ENCODE data around the gene LMX1B.

Gene LMX1B

GRCh38 chr9:126619361-126620135 is 5.8 kb downstream of the LMX1B start:
- no peak overlapping the region for H3K27ac ChIP-seq
- no peak for TF ChIP-seq ZFX (IDR thresholded peaks at IDR 0.05)
- TF ChIP-seq CTCF (conservative IDR thresholded peaks at IDR 0.05): no peak

DNA sequence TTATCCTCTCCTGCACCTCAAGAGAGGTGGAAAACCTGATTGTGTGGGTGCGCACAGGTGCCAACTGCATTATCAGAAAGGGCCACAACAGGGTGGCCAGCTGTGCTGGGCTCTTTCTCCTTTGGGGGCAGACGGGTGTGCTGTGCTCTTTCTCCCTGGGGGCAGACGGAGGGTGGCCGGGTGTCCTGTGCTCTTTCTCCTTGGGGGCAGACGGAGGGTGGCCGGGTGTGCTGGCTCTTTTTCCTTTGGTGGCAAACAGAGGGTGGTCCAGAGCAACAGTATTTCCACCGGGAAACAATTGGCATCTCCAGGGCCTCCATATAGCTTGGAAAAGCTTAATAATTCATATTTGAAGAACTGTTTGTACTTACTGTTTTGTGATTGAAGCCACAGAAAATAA is 6.8 kb downstream of the LMX1B start:
- H3K27ac ChIP-seq: no peak overlapping the region
- no peak for TF ChIP-seq ZFX (IDR thresholded peaks at IDR 0.05)

DNA sequence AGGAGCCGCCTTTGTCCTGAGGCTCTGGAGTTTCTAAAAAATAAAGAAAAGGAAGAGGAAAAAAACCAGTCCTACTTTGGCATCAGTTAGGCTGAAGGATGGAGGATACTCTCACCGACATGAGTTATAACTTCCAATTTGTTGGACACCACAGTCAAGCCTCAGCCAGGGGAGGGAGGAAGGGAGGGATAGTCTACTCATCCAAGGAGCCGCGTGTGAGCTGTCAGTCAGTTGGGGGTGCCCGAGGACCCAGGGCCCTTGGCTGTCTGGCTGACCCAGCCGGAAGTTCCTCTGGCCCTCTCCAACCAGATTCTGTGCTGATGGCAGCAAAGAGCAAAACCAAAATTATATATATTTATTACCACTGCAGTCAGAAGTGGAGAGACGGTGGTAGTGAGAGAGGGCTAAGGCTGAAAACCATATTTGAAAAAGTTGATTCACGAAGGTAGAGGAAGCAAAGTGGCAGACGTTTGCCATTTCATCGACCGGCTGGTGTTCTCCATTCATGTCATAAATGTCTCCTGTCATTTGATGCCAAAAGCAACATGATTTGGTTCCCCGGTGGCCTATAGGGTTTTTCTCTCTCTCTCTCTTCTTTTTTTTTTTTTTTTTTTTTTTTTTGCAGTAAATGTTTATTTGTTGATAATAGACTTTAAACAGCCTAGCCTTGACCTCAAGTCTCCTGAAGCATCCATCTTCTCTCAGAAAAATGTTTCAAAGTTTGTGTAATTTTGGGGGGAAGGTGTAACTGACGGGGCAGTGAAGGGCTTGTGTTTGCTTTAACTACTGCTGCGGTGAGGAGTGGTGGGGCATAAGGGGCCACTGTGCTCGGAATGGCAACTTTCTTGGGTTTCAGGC is 7.6 kb downstream of the LMX1B start:
- TF ChIP-seq CTCF (conservative IDR thresholded peaks at IDR 0.05): no peak
- H3K27ac ChIP-seq: no peak overlapping the region

GRCh38 chr9:126621919-126622735 is 8.4 kb downstream of the LMX1B start:
- H3K27ac ChIP-seq: no peak overlapping the region

DNA sequence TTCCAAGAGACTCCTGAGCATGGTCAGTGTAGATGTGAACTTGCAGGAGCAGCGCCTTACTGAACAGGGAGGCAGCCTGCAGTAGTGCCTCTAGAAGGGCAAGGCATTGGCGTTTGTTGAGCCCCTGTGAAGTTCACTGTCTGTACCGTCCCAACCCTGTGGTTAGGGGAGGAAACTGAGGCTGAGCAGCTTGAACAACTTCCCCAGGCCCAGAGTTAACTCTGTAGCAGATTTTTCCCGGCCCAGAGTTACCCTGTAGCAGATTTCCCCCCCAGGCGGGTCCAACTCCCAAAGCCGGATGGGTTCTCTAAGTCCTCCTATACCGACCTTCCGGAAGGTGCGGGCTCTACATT is 9.6 kb downstream of the LMX1B start:
- no peak overlapping the region for H3K27ac ChIP-seq
- TF ChIP-seq ZFX (IDR thresholded peaks at IDR 0.05) (no peak), CTCF (conservative IDR thresholded peaks at IDR 0.05) (no peak)

More at GRCh38 chr9:126621919-126622735, 8.4 kb downstream of the LMX1B start:
- TF ChIP-seq CTCF (conservative IDR thresholded peaks at IDR 0.05): no peak
- no peak for TF ChIP-seq ZFX (IDR thresholded peaks at IDR 0.05)

DNA sequence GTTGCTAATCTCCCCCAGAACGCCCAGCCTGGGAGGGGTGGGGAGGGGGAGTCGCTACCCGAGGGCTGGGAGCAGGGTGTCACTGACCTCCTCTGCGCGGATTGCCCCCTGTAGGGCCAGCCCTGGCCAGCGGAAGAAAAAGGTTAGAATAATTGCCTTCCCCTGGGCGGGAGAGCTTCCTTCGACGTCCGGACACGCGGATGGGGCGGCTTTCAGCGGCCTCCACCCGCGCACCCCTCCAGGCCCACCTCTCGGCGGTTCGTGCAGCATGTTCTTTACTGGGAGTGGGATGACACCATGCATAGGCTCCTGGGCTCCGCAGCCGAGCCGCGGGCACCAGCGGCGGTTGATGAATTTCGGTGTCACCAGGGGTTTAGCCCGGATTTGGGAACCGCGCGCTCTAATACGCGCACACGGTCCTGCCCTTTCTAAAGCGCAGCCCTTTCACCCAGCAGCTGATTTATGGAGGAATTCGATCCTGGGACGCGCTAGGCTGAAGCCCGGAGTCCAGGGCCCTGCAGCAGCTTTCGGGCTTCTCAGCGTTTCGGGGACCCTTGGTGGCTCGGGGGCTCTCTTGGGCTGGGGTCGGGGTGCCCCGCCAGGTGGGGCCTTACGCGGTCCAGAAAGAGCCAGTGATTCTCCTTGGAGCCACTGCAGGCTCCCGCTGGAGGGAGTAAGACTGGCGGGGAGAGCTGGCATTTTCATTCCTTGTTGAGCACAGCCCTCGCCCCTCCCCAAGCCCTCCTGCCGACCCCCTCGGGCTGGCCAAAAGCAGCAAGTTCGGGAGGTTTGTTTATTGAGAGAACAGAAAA is 10.1 kb downstream of the LMX1B start:
- H3K27ac ChIP-seq: no peak overlapping the region
- TF ChIP-seq ZFX (IDR thresholded peaks at IDR 0.05): no peak
- no peak for TF ChIP-seq CTCF (conservative IDR thresholded peaks at IDR 0.05)

DNA sequence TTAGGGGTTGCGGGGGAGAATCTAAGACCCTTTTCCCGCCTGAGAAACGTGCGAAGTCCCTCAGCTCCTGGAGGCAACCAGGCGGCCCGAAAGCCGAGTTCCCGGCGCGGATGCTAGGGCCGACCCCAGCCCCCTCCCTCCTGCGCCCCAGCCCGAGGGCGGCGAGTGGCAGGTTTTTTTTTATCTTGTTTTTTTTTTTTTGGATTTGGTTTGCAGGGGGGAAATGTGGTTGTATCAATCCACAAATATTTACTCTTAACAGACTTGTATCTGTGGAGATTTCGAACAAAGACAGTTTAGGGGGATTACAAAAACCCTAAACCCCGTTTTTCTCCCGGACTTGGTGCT is 10.7 kb downstream of the LMX1B start:
- TF ChIP-seq ZFX (IDR thresholded peaks at IDR 0.05) (no peak), CTCF (conservative IDR thresholded peaks at IDR 0.05) (no peak)
- H3K27ac ChIP-seq: no peak overlapping the region

All from C4-2B (cell line).